NCI-H1092 (cell line): ENCODE measurements around the gene WWC1.
A peak's percentile ranks its signal among the peaks of the same experiment; 100 is the strongest.

Experiments
- DNase-seq: peaks from one replicate; lab custom pipeline; 2025; lab: John Stamatoyannopoulos, UW

The WWC1 gene

GRCh38 chr5:168291342-168291963 is at the start of gene WWC1:
Gene WWC1 (plus strand): TSS chr5:168291645. CDS start chr5:168292153, 508 bp downstream.
- DNase-seq, result peak; percentile 29

GRCh38 chr5:168244838-168245559 is 46.4 kb upstream of the WWC1 start:
- no peak for DNase-seq

DNA sequence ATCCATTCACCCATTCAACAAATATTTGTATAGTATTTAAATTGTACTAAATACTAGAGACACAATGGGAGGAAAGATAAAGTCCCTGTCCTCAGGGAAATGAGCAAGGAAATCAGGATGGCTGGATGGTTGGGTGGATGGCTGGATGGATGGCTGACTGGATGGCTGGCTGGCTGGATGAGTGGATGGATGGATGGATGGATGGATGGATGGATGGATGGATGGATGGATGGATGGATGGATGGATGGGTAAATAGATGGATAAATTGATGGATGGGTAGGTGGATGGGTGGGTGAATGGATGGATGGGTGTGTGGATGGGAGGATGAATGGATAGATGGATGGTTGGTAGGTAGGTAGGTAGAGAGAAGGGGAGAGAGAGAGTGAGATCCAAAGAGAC is 41.5 kb upstream of the WWC1 start:
- DNase-seq, result no peak

DNA sequence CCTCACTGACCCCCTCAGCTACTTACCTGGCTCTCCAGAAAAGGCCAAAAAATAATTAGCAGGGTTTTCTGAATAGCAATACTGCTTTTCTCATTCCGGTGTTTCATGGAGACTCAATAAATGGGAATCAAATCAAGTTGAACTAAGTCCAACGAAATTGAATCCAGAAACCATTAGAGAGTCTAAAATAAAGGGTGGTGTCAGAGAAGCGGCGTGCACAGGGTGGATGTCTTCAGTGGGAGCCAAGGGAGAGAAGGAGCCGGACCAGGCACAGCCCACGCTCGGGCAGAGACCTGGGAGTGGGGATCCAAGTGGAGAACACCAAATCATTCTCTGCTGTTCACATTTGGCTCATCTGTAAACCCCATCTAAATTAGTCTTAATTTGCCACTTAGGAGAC is 40.2 kb upstream of the WWC1 start:
- no peak for DNase-seq

DNA sequence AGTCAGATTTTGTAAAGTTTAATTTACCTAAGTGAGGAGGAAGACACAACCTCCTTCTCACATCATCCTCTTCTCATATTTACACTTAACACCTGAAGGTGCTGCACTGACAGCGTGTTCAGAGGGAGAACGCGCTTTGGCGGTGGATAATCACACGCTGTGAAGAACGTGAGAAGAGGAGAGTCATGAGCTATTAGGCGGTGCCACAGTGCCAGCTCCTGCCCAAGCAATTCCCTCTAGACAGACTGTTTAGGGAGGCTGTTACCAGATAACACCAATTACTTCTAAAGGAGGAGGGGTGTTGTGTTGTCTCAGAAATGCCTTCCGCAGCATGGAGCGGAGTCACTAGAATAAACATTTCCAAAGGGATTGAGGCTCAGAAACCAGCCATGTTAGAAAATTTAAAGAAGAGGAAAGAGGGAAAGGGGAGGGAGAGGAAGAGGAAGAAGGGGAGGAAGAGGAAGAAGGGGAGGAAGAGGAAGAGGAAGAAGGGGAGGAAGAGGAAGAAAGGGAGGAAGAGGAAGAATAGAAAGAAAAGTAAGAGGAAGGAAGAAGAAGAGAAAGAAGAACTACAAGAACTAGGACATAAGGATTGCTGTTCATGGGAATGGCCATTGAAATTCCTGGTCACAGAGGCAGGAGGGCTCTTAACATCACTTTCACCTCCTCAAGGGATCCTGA is 37.3 kb upstream of the WWC1 start:
- no peak for DNase-seq

DNA sequence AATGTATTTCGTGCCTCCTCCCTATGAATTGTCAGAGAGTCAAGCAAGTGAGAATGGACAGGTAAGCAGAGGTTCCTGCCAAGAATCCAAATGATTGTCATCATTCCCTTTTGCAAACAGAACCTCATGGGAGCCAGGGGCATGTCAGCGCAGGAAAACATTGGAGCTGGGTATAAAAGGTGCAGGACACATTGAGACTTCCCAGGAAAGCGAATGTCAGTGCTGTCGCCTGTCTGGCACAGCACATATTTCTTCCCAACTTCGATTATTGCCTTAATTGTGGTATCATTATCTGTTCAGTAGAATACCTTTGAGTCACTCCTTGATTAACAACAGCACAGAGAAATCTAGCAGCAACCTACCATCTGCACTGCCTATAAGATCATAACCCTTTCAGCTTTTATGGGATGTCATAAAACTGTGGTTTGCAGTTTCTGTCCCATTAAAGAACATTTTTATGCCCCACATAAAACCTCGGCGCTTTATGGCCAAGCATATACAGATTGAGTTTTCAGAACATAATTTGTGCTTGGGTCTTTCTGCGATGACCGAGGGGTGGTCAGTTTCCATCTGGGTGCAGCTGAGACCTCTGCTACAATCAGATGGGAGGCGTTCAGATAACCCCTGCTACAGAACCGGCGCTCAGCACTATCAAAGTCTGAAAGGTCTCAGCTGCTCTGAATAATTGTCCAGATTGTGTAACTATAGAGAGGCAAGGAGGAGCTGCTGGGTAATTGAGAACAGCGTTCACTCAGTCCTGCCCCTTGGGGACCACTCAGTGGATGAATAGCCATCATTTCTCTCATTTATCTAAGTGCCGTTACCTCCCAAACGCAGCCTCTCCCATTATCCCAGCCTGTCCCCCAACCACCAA is 30.9 kb upstream of the WWC1 start:
- DNase-seq, result no peak

DNA sequence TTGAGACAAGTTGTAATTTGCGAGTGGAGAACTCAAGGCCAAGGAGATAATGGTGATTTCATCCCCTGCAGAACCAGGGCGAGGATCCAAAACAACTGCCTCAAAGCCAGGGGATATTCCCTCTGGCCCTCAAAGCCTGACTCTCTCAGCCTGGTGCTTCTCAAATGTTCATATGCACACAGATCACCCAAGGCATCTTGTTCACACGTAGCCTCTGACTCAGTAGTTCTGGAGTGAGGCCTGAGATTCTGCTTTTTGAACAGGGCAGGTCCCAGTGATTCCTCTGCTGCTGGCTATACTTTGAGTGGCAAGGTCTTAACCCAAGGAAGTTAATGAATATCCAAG is 30.2 kb upstream of the WWC1 start:
- DNase-seq, result no peak

- DNase-seq, result no peak
Observed at GRCh38 chr5:168262042-168262743, 29.3 kb upstream of the WWC1 start.

GRCh38 chr5:168263121-168263520 is 28.3 kb upstream of the WWC1 start:
- no peak for DNase-seq

GRCh38 chr5:168266016-168266415 is 25.4 kb upstream of the WWC1 start:
- DNase-seq, result no peak

DNA sequence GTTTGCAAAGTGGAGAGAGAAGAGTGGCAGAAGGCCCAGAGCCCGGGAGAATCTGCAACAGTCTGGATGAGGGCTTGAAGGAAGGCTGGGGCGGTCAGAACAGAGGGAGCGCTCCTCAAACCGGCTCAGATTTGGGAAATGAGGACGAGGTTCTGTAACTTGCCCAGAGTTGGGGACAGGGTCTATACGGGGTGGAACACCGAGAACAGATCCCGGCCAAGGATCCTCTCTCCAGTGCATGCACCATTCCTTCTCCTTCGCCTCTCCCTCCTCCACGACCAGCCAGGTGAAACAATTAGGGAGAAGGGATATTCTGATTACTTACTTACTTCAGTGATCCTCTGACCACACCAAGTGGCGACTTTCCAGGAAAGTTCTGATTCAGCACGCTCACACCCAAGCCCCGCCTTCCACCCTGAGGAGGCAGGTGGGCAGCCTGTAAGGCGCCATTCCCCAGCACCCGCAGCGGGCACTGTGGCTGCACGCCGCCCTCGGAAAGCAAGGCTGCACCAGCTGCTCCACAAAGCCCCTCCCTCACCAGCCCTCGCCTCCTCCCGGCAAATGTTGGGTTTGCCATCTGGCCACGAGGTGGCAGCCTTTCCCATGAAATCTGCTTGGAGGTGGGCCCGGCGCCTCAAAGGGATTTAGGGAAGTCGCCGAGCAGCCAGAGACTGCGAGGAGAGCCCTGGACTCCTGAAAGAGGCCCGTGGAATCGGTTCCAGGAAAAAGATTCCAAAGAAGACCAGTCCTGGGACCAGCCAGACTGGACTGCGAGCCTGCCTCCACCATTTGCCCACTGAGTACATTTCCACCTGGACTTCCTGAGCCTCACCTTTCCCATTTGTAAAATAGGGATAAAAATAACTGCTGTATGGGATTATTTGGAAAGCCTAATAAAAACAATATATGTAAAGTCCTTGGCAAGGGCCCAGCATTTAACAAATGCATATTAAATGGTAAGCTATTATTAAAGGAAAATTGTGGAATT is 22.2 kb upstream of the WWC1 start:
- peak; percentile 81 for DNase-seq

DNA sequence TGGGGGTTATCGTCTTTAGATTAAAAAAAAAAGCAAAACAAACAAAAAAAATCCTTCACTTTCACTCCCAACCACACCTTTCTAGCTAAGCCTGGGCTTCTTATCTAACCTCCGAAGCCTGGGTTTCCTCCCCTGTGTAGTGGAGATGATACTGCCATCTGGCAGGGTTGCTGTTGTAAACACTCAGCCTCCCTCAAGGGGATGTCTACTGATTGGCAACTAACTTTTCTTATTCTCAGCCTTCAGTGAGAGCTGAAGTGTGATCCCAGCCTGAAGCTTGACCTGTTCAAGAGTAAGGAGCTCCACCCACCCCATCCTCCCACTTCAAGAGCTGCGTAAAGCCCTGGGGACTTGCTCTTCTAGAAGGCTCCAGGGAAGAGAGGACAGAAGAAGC is 21.5 kb upstream of the WWC1 start:
- DNase-seq, result no peak

DNA sequence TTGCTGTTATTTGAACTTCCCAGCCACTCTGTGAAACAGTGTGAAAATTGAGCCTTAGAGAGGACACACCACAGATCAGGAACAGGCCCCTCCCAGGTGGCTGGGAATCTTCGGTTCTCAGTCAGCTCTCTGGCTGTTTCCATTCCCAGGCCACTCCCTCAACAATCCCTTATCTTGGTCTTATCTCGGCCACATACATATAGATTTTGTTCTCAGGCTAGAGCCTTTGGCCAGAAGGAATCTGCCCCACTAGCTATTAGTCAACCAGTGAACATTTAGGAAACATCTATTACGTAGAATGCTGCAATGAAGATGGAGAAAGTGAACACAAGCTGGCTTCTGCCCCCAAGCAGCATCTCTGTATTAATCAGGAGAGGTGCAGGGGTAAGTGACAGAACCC is 21.0 kb upstream of the WWC1 start:
- DNase-seq, result no peak

DNA sequence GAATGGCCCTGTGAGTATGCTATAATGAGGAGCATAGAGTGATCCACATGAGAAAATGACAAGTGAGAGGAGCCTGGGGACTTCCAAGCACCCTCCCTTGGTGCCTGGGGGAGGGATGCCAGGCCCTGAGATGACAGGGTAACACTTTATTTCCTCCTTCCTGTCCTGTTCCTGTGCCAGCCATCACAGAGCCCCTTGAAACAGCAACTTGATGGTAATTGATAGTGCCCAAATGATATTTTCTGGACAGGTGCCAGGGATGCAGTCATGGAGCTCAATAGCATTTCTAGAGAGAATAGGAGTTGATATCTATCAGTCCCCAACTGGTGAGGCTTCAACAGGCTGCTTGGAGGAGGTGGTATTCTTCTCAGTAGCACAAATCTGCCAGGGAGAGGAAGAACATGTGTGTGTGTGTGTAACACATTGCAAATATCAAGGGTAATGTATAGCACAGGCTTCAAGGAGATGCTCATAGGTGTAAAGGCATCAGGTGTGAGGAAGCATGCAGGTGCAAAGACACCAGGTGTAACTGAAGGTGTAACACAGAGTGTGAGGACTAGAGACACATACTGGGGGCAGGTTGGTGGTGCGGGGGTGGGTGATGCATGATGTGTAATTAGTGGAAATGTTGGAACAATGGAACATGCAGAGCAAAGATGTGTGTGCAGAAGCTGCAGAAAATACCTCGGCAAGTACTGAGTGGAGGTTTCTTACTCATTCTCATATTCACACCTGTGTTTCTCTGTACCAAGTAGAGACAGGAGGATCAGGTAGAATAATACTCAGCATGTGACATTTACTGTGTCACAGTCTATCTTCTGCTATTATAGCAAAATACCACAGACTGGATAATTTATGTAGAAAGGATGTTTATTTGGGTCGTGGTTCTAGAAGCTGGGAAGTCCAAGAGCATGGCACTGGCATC is 18.1 kb upstream of the WWC1 start:
- DNase-seq, result no peak

DNA sequence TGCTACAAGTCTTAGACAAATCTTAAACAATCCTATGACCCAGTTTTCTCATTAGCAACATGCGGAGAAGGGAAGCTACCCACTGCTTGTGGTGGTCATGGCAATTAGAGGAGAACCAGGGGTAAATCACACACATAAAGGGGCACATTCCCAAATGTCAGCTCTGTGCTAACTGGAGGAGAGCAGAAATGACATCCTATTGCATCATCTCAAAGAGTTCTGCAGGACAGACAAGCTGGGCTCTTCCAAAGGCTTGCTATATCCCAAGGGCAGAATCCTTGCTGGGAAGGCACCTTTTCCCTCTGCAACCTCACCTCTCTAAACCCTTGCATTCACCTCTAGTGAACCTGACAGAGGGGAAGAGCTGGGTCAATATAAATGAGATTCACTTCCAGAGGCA is 17.0 kb upstream of the WWC1 start:
- DNase-seq, result no peak

DNA sequence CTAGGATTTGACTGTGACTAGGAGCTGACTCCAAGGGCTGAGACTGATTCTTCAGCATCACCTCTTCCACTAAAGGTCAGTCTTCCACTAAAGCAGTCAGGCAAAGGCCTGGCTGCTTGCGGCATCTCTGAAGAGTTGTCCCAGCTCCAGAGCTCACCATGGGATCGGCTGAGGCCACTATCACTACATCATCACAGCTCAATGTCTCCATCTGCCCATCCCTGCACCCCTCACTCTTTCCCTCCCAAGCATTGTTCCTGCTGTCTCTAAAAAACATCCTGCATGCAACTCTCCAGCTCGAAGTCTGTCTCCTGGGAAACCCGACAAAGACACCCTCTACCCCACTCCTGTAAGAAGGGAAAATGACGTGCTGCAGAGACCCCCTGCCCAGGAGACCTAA is 15.5 kb upstream of the WWC1 start:
- DNase-seq, result no peak

- no peak for DNase-seq
Observed at GRCh38 chr5:168282120-168282519, 9.3 kb upstream of the WWC1 start.

DNA sequence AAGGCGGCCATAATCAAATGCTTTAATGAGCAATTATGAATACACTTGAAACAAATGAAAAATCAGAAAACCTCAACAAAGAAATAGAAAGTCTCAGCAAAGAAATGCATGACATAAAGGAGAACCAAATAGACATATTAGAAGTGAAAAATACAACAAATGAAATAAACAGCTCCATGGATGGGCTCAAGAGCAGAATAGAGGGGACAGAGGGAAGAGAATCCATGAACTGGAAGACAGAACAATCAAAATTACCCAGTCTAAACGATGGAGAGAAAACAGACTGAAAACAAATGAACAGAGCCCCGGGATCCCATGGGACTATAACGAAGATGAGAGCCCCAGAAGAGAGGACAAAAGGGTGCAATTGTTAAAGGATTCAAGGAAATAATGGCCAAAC is 6.6 kb upstream of the WWC1 start:
- no peak for DNase-seq

DNA sequence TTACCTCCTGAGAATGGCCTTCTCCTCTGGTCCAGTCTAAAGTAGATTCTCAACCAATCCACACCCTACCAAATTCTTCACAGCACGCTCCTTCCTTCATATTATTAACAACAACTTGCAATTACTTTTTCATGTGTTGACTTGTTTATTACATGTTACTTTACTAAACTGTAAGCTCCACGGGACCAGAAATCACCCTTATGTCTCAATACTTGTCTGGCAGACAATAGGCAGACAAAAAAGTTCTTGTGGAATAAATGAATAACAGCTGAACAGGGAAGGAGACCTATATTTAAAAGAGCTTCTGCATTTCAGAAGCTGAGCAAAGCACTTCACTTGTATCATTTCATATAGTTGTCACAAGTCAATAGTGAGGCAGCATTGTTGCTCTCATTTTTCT is 5.7 kb upstream of the WWC1 start:
- DNase-seq, result no peak

GRCh38 chr5:168286386-168286785 is 5.1 kb upstream of the WWC1 start:
- no peak for DNase-seq
